Subcutaneous adipose tissue (tissue), 4 donors: ENCODE data around the gene FBLN5. TPM values are rescaled to one million over a fixed set of nuclear protein-coding genes. Genes with fewer than 3 reads are reported as not detected.

ENCODE experiments used
- CTCF ChIP-seq: fragments of 450-650 bp; IDR thresholded peaks from one replicate; pipeline ENCODE4 v1.5.1; 2016; ENCODE audit warnings: low read depth, mild to moderate bottlenecking, control low read depth, antibody characterized with exemption, moderate library complexity
- total RNA-seq, 4 donors: library from RNA; depleted of rRNA; stranded (reverse); fragments of >200 nt; gene quantifications; one replicate each; pipeline ENCODE4 v1.1.0, GENCODE V29; 2016

The FBLN5 gene
- total RNA-seq, 4 donors from 2014 or later: 108 to 158 (median 142) TPM

GRCh38 chr14:91961297-91962220, 14.1 kb upstream of the FBLN5 start:
- no peak for TF ChIP-seq CTCF

GRCh38 chr14:91957876-91958313, 10.4 kb upstream of the FBLN5 start:
- TF ChIP-seq CTCF: no peak

GRCh38 chr14:91956616-91957015, 9.1 kb upstream of the FBLN5 start:
- no peak for TF ChIP-seq CTCF

GRCh38 chr14:91955168-91955567, 7.7 kb upstream of the FBLN5 start:
- no peak for TF ChIP-seq CTCF

- TF ChIP-seq CTCF: no peak
Measured at GRCh38 chr14:91953170-91953985, 5.9 kb upstream of the FBLN5 start.

GRCh38 chr14:91946622-91947474, 646 bp downstream of the FBLN5 start:
- no peak for TF ChIP-seq CTCF
